BE2C (cell line): ENCODE data around the gene LYST.
"Not testable (repeated sequence)": the region's sequence is repeated elsewhere in the genome, so short reads cannot be mapped to it uniquely, and the experiment has no call there.

Experiments used
- DNase-seq: peaks from one replicate; pipeline ENCODE4 v3.0.0-alpha.2; 2020
- H3K27me3 ChIP-seq: fragments of 250-450 bp; sonication (Bioruptor Pico); 2 replicates; pipeline ENCODE4 v1.5.1; 2020; ENCODE audit warnings: mild to moderate bottlenecking
- H3K36me3 ChIP-seq: fragments of 250-450 bp; sonication (Bioruptor Pico); 2 replicates; pipeline ENCODE4 v1.5.1; 2020; ENCODE audit warnings: mild to moderate bottlenecking
- H3K4me1 ChIP-seq: fragments of 250-450 bp; sonication (Bioruptor Pico); 2 replicates; pipeline ENCODE4 v1.5.1; 2020
- H3K4me3 ChIP-seq: 2 replicates; pipeline ENCODE4 v1.5.1; 2011; ENCODE audit warnings: low read depth, low read length
- H3K9me3 ChIP-seq: fragments of 250-450 bp; sonication (Bioruptor Pico); 2 replicates; pipeline ENCODE4 v1.5.1; 2020
- CTCF ChIP-seq: IDR thresholded peaks from 2 replicates; pipeline ENCODE4 v1.5.1; 2012; ENCODE audit warnings: mild to moderate bottlenecking, low read depth, low read length

The LYST gene

GRCh38 chr1:235640580-235640979 lies 226.1 kb downstream of the LYST start:
- no peaks in the 10 kb centered on the region; the same call in none of the 2 replicates for H3K36me3 ChIP-seq
- H3K27me3 ChIP-seq: no peaks in the 10 kb centered on the region
- peaks cover 16% of the 10 kb centered on the region for H3K4me1 ChIP-seq
- no peak overlapping the region for H3K4me3 ChIP-seq
- TF ChIP-seq CTCF: no peak
- DNase-seq: no peak
- H3K9me3 ChIP-seq: no peaks in the 10 kb centered on the region

GRCh38 chr1:235639226-235640205 lies 227.2 kb downstream of the LYST start:
- Histone ChIP-seq H3K36me3 (no peaks in the 10 kb centered on the region; the same call in none of the 2 replicates), H3K4me1 (peaks cover 16% of the 10 kb centered on the region), H3K4me3 (no peak overlapping the region), H3K27me3 (no peaks in the 10 kb centered on the region), H3K9me3 (no peaks in the 10 kb centered on the region)
- no peak for TF ChIP-seq CTCF
- DNase-seq: no peak

- not testable (repeated sequence) for H3K9me3 ChIP-seq, DNase-seq, H3K4me3 ChIP-seq, H3K36me3 ChIP-seq, H3K27me3 ChIP-seq
- peaks cover 11% of the 10 kb centered on the region for H3K4me1 ChIP-seq
Observed at GRCh38 chr1:235638612-235639011, 228.1 kb downstream of the LYST start.

GRCh38 chr1:235637756-235638534 lies 228.8 kb downstream of the LYST start:
- Histone ChIP-seq H3K4me1 (peaks cover 4% of the 10 kb centered on the region), H3K9me3 (no peaks in the 10 kb centered on the region), H3K27me3 (no peaks in the 10 kb centered on the region), H3K36me3 (no peaks in the 10 kb centered on the region; the same call in none of the 2 replicates), H3K4me3 (no peak overlapping the region)
- DNase-seq: no peak
- no peak for TF ChIP-seq CTCF

- Histone ChIP-seq H3K9me3 (no peaks in the 10 kb centered on the region), H3K4me1 (no peaks in the 10 kb centered on the region), H3K27me3 (no peaks in the 10 kb centered on the region), H3K4me3 (no peak overlapping the region), H3K36me3 (no peaks in the 10 kb centered on the region; the same call in none of the 2 replicates)
- DNase-seq: no peak
- TF ChIP-seq CTCF: no peak
Observed at GRCh38 chr1:235635938-235636662, 230.6 kb downstream of the LYST start.
